ENCODE measurements around the gene KLHL13. TPM values are rescaled to one million over a fixed set of nuclear protein-coding genes. Genes with fewer than 3 reads are reported as not detected.

The KLHL13 gene
- total RNA-seq, 1 donor from 2014 or later: 68.8 TPM

- no peak overlapping the region for H3K4me3 ChIP-seq (ENCODE audit: low read depth, low read length)
- TF ChIP-seq CTCF (conservative IDR thresholded peaks at IDR 0.05; ENCODE audit: low read depth, low read length): no peak
- no peak for DNase-seq (ENCODE audit: low read depth)
Observed at GRCh38 chrX:118049713-118050112, 66.9 kb downstream of the KLHL13 start.

DNA sequence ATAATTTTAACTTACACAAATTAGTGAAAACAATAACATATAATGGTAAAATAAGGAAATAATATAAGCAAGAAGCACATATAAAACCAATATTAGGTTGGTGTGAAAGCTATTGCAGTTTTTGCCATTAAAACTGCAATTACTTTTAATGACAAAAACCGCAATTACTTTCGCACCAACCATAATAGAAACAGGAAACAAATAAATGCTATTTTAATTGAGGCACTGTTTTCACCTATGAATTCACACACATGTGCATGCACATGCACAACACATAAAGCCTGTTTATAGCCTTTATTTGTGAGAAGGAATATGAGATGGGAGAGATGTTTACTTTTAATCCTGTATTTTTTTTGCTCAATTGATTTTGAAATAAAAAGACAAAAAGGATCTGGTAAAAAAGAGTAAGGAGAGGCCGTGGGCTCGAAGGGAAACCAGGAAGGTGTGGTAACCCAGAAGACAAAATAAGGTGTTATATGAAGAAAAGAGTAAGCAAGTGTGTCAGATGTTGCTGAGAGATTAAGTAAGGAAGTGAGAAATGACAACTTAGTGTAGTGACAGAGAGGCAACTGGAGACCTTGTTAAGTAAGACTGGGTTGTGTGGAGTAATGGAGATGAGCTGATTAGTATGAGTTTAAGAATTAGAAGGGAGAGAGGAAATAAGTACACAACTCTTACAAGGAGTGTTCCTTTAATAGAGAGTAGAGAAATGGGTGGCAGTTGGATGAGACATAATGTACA, 69.0 kb downstream of the KLHL13 start:
- no peak for TF ChIP-seq CTCF (conservative IDR thresholded peaks at IDR 0.05; ENCODE audit: low read depth, low read length)
- no peak overlapping the region for H3K4me3 ChIP-seq (ENCODE audit: low read depth, low read length)
- DNase-seq (ENCODE audit: low read depth): no peak

DNA sequence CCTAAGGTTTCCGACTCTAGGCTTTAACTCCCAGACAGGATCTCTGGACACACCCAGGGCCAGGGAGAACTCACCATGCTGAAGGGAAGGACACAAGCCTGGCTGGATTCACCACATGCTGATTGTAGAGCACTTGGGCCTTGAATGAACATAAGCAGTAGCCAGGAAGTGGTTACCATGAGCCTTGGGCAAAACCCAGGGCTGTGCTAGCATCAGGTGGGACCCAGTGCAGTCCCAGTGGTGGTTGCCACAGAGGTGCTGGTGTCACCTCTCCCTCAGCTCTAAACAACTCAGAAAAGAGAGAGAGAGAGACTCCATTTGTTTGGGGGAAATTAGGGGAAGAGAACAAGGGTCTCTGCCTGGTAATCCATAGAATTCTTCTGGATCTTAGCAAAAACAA, 77.0 kb downstream of the KLHL13 start:
- TF ChIP-seq CTCF (conservative IDR thresholded peaks at IDR 0.05; ENCODE audit: low read depth, low read length): no peak
- DNase-seq (ENCODE audit: low read depth): no peak
- H3K4me3 ChIP-seq (ENCODE audit: low read depth, low read length): no peak overlapping the region

GRCh38 chrX:118038614-118039365, 77.8 kb downstream of the KLHL13 start:
- no peak for DNase-seq (ENCODE audit: low read depth)
- H3K4me3 ChIP-seq (ENCODE audit: low read depth, low read length): peak overlapping the region; percentile 11
- no peak for TF ChIP-seq CTCF (conservative IDR thresholded peaks at IDR 0.05; ENCODE audit: low read depth, low read length)

GRCh38 chrX:118026631-118027030, 90.0 kb downstream of the KLHL13 start:
- DNase-seq (ENCODE audit: low read depth): no peak
- H3K4me3 ChIP-seq (ENCODE audit: low read depth, low read length): no peak overlapping the region
- no peak for TF ChIP-seq CTCF (conservative IDR thresholded peaks at IDR 0.05; ENCODE audit: low read depth, low read length)

DNA sequence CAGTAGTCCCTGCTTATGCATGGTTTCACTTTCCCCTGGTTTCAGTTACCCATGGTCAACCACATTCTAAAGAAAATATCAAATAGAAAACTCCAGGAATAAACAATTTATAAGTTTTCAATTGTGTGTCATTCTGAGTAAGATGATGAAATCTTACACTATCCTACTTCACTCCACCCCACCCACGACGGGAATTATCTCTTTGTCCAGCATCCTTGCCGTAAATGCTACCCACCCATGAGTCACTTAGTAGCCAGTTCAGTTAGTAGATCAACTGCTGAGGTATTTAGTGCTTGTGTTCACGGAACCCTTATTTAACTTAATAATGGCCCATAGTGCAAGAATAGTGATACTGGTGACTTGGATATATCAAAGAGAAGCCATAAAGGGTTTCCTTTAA, 91.4 kb downstream of the KLHL13 start:
- no peak for DNase-seq (ENCODE audit: low read depth)
- no peak for TF ChIP-seq CTCF (conservative IDR thresholded peaks at IDR 0.05; ENCODE audit: low read depth, low read length)
- no peak overlapping the region for H3K4me3 ChIP-seq (ENCODE audit: low read depth, low read length)
